ENCODE measurements around the gene RAB34.

RAB34 gene

GRCh38 chr17:28744104-28744971, 26.7 kb upstream of the RAB34 start (continued):
- TF ChIP-seq ZNF548 (tag by site-specific recombination; IDR thresholded peaks at IDR 0.05): no peak
- peak; percentile 24 for TF ChIP-seq ZBTB26 (tag by site-specific recombination; optimal IDR thresholded peaks at IDR 0.05)
- TF ChIP-seq ZNF777 (tag by site-specific recombination; IDR thresholded peaks at IDR 0.05; ENCODE audit: borderline replicate concordance): no peak
- TF ChIP-seq ZNF776 (tag by site-specific recombination; IDR thresholded peaks at IDR 0.05; ENCODE audit: borderline replicate concordance): no peak
- TF ChIP-seq ZNF530 (tag by site-specific recombination; IDR thresholded peaks at IDR 0.05; ENCODE audit: low read depth): no peak
- TF ChIP-seq ZNF138 (tag by site-specific recombination; IDR thresholded peaks at IDR 0.05; ENCODE audit: borderline replicate concordance): no peak
- no peak for TF ChIP-seq MYNN (tag by site-specific recombination; IDR thresholded peaks at IDR 0.05; ENCODE audit: borderline replicate concordance)
- no peak for TF ChIP-seq ZNF701 (tag by site-specific recombination; IDR thresholded peaks at IDR 0.05)
- TF ChIP-seq KLF16 (tag by site-specific recombination; IDR thresholded peaks at IDR 0.05): no peak
- no peak for TF ChIP-seq ZNF48 (tag by site-specific recombination; IDR thresholded peaks at IDR 0.05)
- no peak for TF ChIP-seq ZNF664 (tag by site-specific recombination; IDR thresholded peaks at IDR 0.05)
- no peak for TF ChIP-seq ZNF518A (tag by site-specific recombination; conservative IDR thresholded peaks at IDR 0.05; ENCODE audit: low read depth)
- no peak for TF ChIP-seq GFI1B (tag by site-specific recombination; IDR thresholded peaks at IDR 0.05)
- peak; percentile 14; the same call in 1 of the 2 replicates for TF ChIP-seq KLF10 (tag by site-specific recombination; IDR thresholded peaks at IDR 0.05)
- TF ChIP-seq ZNF639 (tag by site-specific recombination; IDR thresholded peaks at IDR 0.05): no peak
- TF ChIP-seq ZNF132 (tag by site-specific recombination; IDR thresholded peaks at IDR 0.05; ENCODE audit: borderline replicate concordance): no peak
- TF ChIP-seq ZNF624 (tag by site-specific recombination; IDR thresholded peaks at IDR 0.05): no peak
- TF ChIP-seq PRDM10 (tag by site-specific recombination; IDR thresholded peaks at IDR 0.05): no peak
- TF ChIP-seq ZNF148 (tag by site-specific recombination; IDR thresholded peaks at IDR 0.05; ENCODE audit: borderline replicate concordance): no peak
- TF ChIP-seq HOXC10 (CRISPR knock-in tag; IDR thresholded peaks at IDR 0.05): no peak
- no peak for TF ChIP-seq ZNF211 (tag by site-specific recombination; IDR thresholded peaks at IDR 0.05; ENCODE audit: low read depth)
- TF ChIP-seq INSM2 (tag by site-specific recombination; IDR thresholded peaks at IDR 0.05): peak; percentile 56; the same call in 1 of the 2 replicates
- no peak for TF ChIP-seq ZNF677 (tag by site-specific recombination; IDR thresholded peaks at IDR 0.05)

Measured in HEK293 (cell line).